Heart left ventricle (tissue), 16 donors: ENCODE data around the gene PSMD4. TPM values are rescaled to one million over a fixed set of nuclear protein-coding genes. Genes with fewer than 3 reads are reported as not detected.

ENCODE experiments used
- ATAC-seq, 4 donors: fragments of 200-7000 bp; cut with Tn5 transposase; one replicate each; pipeline ENCODE4 v1.9.1; 2020 to 2022; ENCODE audit warnings: moderate library complexity in 4 of 4, mild to moderate bottlenecking in 3 of 4, moderate number of reproducible peaks in 1 of 4
- DNase-seq, 5 donors: peaks; one replicate each; pipeline ENCODE4 v3.0.0-alpha.2; 2020
- H3K27ac ChIP-seq, 12 donors: fragments of 200-600 bp; sonication (generic) in 4 of 12; one replicate each; pipeline versions ENCODE4 v1.5.0 to v1.8.0; 2016 to 2022; ENCODE audit warnings: mild to moderate bottlenecking in 2 of 12
- H3K27me3 ChIP-seq, 9 donors: fragments of 200-600 bp; sonication (generic) in 2 of 9; one replicate each; pipeline versions ENCODE4 v1.5.1 to v1.8.0; 2016 to 2022; ENCODE audit warnings: mild to moderate bottlenecking in 3 of 9
- H3K36me3 ChIP-seq, 9 donors: fragments of 200-600 bp; sonication (generic) in 2 of 9; one replicate each; pipeline versions ENCODE4 v1.5.0 to v1.8.0; 2018 to 2022; ENCODE audit warnings: mild to moderate bottlenecking in 2 of 9
- H3K4me1 ChIP-seq, 12 donors: fragments of 200-600 bp; sonication (generic) in 4 of 12; one replicate each; pipeline versions ENCODE4 v1.5.0 to v1.8.0; 2016 to 2022; ENCODE audit warnings: mild to moderate bottlenecking in 3 of 12
- H3K4me3 ChIP-seq, 12 donors: fragments of 200-600 bp; sonication (generic) in 4 of 12; one replicate each; pipeline versions ENCODE4 v1.5.0 to v1.8.0; 2017 to 2022; ENCODE audit warnings: mild to moderate bottlenecking in 9 of 12, moderate library complexity in 4 of 12
- H3K9me3 ChIP-seq, 12 donors: fragments of 200-600 bp; sonication (generic) in 4 of 12; one replicate each; pipeline versions ENCODE4 v1.5.0 to v1.8.0; 2016 to 2022; ENCODE audit warnings: mild to moderate bottlenecking in 1 of 12
- CTCF ChIP-seq, 12 donors: fragments of 200-600 bp; sonication (generic) in 4 of 12; IDR thresholded peaks; one replicate each; pipeline versions ENCODE4 v1.5.0 to v1.8.0; 2018 to 2022; ENCODE audit warnings: antibody characterized with exemption in 12 of 12, mild to moderate bottlenecking in 5 of 12
- POLR2A ChIP-seq, 2 donors: fragments of 450-650 bp; IDR thresholded peaks; one replicate each; pipeline ENCODE4 v1.6.1; 2017; ENCODE audit warnings: antibody characterized with exemption in 2 of 2, mild to moderate bottlenecking in 2 of 2, moderate library complexity in 2 of 2
- WGBS, 4 donors: extraction: QIAGEN DNeasy Blood & Tissue Kit in 2 of 4; methylation state at CpG; one replicate each; pipeline versions ENCODE4 v1.1.5 to v1.1.7; 2013 to 2018; 5-methylcytosine and 5-hydroxymethylcytosine counted together
- intact Hi-C, 10 donors: fragments of 100-400 bp; cut with DNase I; formaldehyde crosslinking; loops; one replicate each; pipeline versions ENCODE4 v1.11.1 to v1.14.2; 2022
- polyA plus RNA-seq, 2 donors: library from polyadenylated mRNA; stranded (reverse); fragments of 200-250 nt; gene quantifications; one replicate each; pipeline ENCODE4 v1.2.3, GENCODE V29; 2013
- total RNA-seq, 9 donors: library from RNA; depleted of rRNA in 2 of 9; stranded (reverse); fragments of >200 nt in 2 of 9; fragmentation: NEBNext Ultra II Directional in 3 of 9; extraction: Animal tissue kit (Norgen Biotek cat#: 25700) in 3 of 9; gene quantifications; one replicate each; pipeline versions ENCODE4 v1.1.0 to v1.2.4, GENCODE V29; 2016 to 2023
- donor health status: ischemic (EF 13 %, LVEDD 7.1; RV severe dilation, severe dysfunction).
- donor health status: healthy with polysubstance abuse.
- donor health status: DM: no; HTN: yes; CAD: no.
- donor health status: DM: no; HTN: no; CAD: no.
- donor health status: ischemic (EF 25% LVEDD 6.9; RV normal size, moderate dysfunction).
- donor health status: ischemic (EF 25% LVEDD 5.7; RV mildly dilated, moderate dysfunction).
- donor health status: healthy.
- donor health status: DM: yes; HTN: yes; CAD: no.
- donor health status: ischemic (EF 35%, LVEDD 5.7; RV mildly dilated, moderate dysfunction).
- donor health status: nonischemic (EF 11% LVEDD 7.7; RV severe dilation, severe dysfunction).
- donor health status: DM: yes; HTN: yes; CAD: no.
- donor health status: PGD.
- donor health status: ischemic (EF 29% LVEDD 5.4; RV normal size, mild dysfunction).
- donor health status: nonischemic (EF 23%, LVEDD 6.1; RV moderate dilation, normal function).

Gene PSMD4
- total and polyA plus RNA-seq, 11 donors = 127 to 231 (median 143) TPM

GRCh38 chr1:151281225-151281968 lies 26.9 kb downstream of the PSMD4 start:
- Histone ChIP-seq H3K9me3 (no peaks in the 10 kb centered on the region), H3K4me3 (peak overlapping the region; percentile 71 to 98 (median 86)), H3K27me3 (no peaks in the 10 kb centered on the region), H3K4me1 (peaks cover 0 to 44% (median 14%) of the 10 kb centered on the region in 12 donors), H3K27ac (peak overlapping the region; percentile 92 to 100 (median 98)), H3K36me3 (peaks cover 0 to 17% (median 8%) of the 10 kb centered on the region in 9 donors)
- DNase-seq (peak; percentile 96 to 98 (median 97)), ATAC-seq (peak; percentile 81 to 89 (median 86))
- peak in 1 of 2 donors; percentile 60 for TF ChIP-seq POLR2A (IDR thresholded peaks at IDR 0.05)
- TF ChIP-seq CTCF (IDR thresholded peaks at IDR 0.05) = peak; percentile 24 to 65 (median 40)
- 0% methylated on average over 35 to 48 of the region's 48 CpGs for WGBS, 4 donors
- intact Hi-C loops = loop anchor here in 1 of 10 donors (1.0 to 5.0 kb wide), 3 partner anchors 27 to 66 kb away; partner anchors contain the start of genes PI4KB, PSMD4 and RFX5

- TF ChIP-seq CTCF (IDR thresholded peaks at IDR 0.05) (no peak), POLR2A (IDR thresholded peaks at IDR 0.05) (peak in 1 of 2 donors; percentile 78)
- ATAC-seq (peak; percentile 91 to 98 (median 94)), DNase-seq (peak; percentile 100)
- no peaks in the 10 kb centered on the region for H3K27me3 ChIP-seq
- peak within 1 kb of the TSS; percentile 92 to 100 (median 98) for H3K27ac ChIP-seq
- intact Hi-C loops = loop anchor here in 1 of 10 donors (1.0 to 5.0 kb wide), 4 partner anchors 28 to 117 kb away; partner anchors contain the start of genes PI4KB, PSMB4, PSMD4 and RFX5
- no peaks in the 10 kb centered on the region for H3K9me3 ChIP-seq
- H3K4me3 ChIP-seq = peak within 1 kb of the TSS; percentile 71 to 98 (median 90)
- 0 to 1% (median 1%) methylated on average over 50 to 74 of the region's 74 CpGs for WGBS, 4 donors
- peaks cover 0 to 25% (median 16%) of the 10 kb centered on the region in 9 donors for H3K36me3 ChIP-seq
- peaks cover 0 to 37% (median 14%) of the 10 kb centered on the region in 12 donors for H3K4me1 ChIP-seq
Observed at GRCh38 chr1:151281969-151282882, 27.7 kb downstream of the PSMD4 start, which contains the start of gene ZNF687. Gene ZNF687, plus strand, starts transcription at chr1:151282299. Its CDS starts 3,993 bp downstream, at chr1:151286292.

GRCh38 chr1:151282883-151283725 lies 28.6 kb downstream of the PSMD4 start:
- 7 to 12% (median 10%) methylated on average over 19 to 44 of the region's 44 CpGs for WGBS, 4 donors
- intact Hi-C loops = loop anchor here in 1 of 10 donors (1.0 to 5.0 kb wide), 3 partner anchors 44 to 116 kb away; partner anchors contain the start of genes PI4KB, PSMB4 and RFX5
- peak in 2 of 4 donors; percentile 0 for ATAC-seq

More at GRCh38 chr1:151282883-151283725, 28.6 kb downstream of the PSMD4 start:
- Histone ChIP-seq H3K27ac (peak overlapping the region; percentile 59 to 100 (median 98)), H3K4me1 (peaks cover 0 to 29% (median 14%) of the 10 kb centered on the region in 12 donors), H3K36me3 (peaks cover 0 to 34% (median 25%) of the 10 kb centered on the region in 9 donors), H3K27me3 (no peaks in the 10 kb centered on the region), H3K9me3 (no peaks in the 10 kb centered on the region), H3K4me3 (peak overlapping the region; percentile 71 to 98 (median 90))
- DNase-seq = peak in 4 of 5 donors; percentile 41 to 70 (median 46)
- TF ChIP-seq POLR2A (IDR thresholded peaks at IDR 0.05) (no peak), CTCF (IDR thresholded peaks at IDR 0.05) (no peak)
